Measurements from ENCODE around the gene IFIT3. TPM values are rescaled to one million over a fixed set of nuclear protein-coding genes. Genes with fewer than 3 reads are reported as not detected.
A peak's percentile ranks its signal among the peaks of the same experiment; 100 is the strongest.
"Not testable (repeated sequence)": the region's sequence is repeated elsewhere in the genome, so short reads cannot be mapped to it uniquely, and the experiment has no call there.

Gene IFIT3
- total RNA-seq, 1 donor from 2014 or later, result 3.2 TPM

DNA sequence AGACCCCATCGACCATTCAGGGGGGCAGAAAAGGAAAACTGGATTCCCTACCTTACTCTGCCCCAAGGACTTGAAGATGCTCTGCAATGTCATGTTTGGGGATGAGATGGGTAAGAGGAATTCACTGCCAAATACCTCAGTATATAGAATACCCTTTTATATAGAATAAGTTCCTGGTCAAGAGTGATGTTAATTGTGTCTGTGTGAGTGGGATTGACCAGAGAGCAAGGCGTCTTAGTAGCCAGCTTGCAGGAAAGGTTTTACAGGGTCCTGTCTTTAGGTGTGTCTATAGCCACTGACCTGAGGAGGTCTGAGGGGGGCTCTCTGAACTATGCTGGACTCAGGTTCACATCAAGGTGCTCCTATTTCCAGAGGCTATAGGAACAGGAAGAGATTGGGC lies 1.4 kb downstream of the IFIT3 start:
- Mint-ChIP-seq H3K4me3 (no peak overlapping the region), H3K27ac (peak overlapping the region; percentile 90), H3K27me3 (no peaks in the 10 kb centered on the region), H3K4me1 (peaks cover 70% of the 10 kb centered on the region), H3K36me3 (ENCODE audit: low read depth) (no peaks in the 10 kb centered on the region), H3K9me3 (no peaks in the 10 kb centered on the region)
- DNase-seq, result no peak
- ATAC-seq (ENCODE audit: low read depth), result no peak
- POLR2A ChIA-PET, result no interaction called here
- TF ChIP-seq, protein P1, sequence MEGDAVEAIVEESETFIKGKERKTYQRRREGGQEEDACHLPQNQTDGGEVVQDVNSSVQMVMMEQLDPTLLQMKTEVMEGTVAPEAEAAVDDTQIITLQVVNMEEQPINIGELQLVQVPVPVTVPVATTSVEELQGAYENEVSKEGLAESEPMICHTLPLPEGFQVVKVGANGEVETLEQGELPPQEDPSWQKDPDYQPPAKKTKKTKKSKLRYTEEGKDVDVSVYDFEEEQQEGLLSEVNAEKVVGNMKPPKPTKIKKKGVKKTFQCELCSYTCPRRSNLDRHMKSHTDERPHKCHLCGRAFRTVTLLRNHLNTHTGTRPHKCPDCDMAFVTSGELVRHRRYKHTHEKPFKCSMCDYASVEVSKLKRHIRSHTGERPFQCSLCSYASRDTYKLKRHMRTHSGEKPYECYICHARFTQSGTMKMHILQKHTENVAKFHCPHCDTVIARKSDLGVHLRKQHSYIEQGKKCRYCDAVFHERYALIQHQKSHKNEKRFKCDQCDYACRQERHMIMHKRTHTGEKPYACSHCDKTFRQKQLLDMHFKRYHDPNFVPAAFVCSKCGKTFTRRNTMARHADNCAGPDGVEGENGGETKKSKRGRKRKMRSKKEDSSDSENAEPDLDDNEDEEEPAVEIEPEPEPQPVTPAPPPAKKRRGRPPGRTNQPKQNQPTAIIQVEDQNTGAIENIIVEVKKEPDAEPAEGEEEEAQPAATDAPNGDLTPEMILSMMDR (IDR thresholded peaks at IDR 0.05), result no peak
- CTCF ChIA-PET, result no interaction called here
- intact Hi-C loops (cut with micrococcal nuclease), result no loop called here

DNA sequence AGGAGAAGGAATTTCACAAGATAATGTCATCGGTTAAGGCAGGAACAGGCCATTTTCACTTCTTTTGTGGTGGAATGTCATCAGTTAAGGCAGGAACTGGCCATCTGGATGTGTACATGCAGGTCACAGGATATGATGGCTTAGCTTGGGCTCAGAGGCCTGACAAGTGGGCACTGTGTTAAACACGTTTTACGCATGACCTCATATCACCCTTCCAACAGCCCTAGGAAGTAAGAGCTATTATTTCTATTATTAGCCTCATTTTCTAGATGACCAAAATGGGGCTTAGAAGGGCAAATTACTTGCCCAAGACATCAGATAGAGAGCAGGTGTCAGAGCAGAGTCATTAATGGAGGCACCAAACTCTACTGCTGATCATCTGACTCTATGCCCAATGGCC lies 2.2 kb downstream of the IFIT3 start:
- H3K9me3 Mint-ChIP-seq; ATAC-seq (ENCODE audit: low read depth); DNase-seq; CTCF ChIA-PET; H3K36me3 Mint-ChIP-seq (ENCODE audit: low read depth); POLR2A ChIA-PET; intact Hi-C loops (cut with micrococcal nuclease); H3K27me3 Mint-ChIP-seq; H3K4me3 Mint-ChIP-seq: not testable (repeated sequence)
- H3K4me1 Mint-ChIP-seq, result peaks cover 72% of the 10 kb centered on the region
- H3K27ac Mint-ChIP-seq, result peak overlapping the region; percentile 97

DNA sequence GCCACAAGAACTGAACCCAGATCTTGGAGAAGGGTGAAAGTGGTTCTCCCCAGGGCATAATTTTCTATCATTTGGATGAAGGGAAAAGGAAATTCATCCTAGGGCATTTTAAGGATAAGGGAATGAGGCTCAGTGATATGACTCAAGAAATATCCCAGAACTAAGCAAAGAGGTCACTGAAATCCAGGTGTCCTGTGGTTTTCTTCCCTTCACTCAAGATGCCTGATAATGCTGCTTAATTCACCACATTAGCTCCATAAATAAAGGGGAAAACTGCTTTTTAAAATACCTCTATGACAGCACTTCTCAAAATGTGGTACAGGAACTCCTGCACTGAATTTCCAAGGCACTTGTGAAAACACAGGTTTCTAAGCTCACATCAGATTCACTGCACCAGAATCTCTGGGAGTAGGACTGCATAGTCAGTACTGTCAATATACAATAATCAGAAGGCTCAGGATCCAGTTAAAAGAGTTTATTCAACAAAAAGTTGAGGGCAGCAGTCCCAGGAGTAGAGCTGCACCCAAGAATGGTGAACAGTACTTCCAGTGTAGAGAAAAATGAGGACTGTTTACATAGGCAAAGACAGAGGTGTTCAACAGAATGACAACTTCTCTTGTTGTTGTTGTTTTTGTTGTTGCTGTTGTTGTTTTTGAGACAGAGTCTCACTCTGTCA lies 2.9 kb downstream of the IFIT3 start:
- no peaks in the 10 kb centered on the region for H3K36me3 Mint-ChIP-seq (ENCODE audit: low read depth)
- peak overlapping the region; percentile 97 for H3K27ac Mint-ChIP-seq
- H3K4me1 Mint-ChIP-seq, result peaks cover 74% of the 10 kb centered on the region
- intact Hi-C loops (cut with micrococcal nuclease), result no loop called here
- H3K9me3 Mint-ChIP-seq, result no peaks in the 10 kb centered on the region
- POLR2A ChIA-PET, result interaction anchor here (0.6 kb wide), 1 partner anchor 46 kb away, joined by 4 read pairs; no protein-coding TSS in a partner anchor
- no peak overlapping the region for H3K4me3 Mint-ChIP-seq
- ATAC-seq (ENCODE audit: low read depth) (no peak), DNase-seq (no peak)
- TF ChIP-seq, protein P1 (IDR thresholded peaks at IDR 0.05), result no peak
- no peaks in the 10 kb centered on the region for H3K27me3 Mint-ChIP-seq
- CTCF ChIA-PET, result no interaction called here

DNA sequence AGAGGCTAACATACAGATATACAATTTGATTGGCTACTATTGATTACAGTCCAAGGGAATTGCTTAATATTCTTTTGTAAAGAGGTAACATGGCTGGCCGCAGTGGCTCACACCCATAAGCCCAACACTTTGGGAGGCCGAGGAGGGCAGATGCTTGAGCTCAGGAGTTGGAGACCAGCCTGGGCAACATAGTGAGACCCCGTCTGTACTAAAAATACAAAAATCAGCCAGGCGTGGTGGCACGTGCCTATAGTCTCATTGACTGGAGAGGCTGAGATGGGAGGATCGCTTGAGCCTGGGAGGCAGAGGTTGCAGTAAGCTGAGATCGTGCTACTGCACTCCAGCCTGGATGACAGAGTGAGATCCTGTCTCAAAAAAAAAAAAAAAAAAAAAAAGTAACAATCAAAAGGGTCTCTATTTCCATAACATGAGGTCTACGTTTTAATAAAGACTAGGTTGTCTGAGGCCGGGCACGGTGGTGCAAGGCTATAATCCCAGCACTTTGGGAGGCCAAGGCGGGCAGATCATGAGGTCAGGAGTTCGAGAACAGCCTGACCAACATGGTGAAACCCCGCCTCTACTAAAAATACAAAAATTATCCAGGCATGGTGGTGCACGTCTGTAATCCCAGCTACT lies 3.8 kb downstream of the IFIT3 start:
- Mint-ChIP-seq H3K4me1 (peaks cover 74% of the 10 kb centered on the region), H3K4me3 (peak overlapping the region; percentile 80), H3K27ac (peak overlapping the region; percentile 97)
- not testable (repeated sequence) for H3K27me3 Mint-ChIP-seq; H3K36me3 Mint-ChIP-seq (ENCODE audit: low read depth); ATAC-seq (ENCODE audit: low read depth); H3K9me3 Mint-ChIP-seq; DNase-seq
- ChIA-PET POLR2A (interaction anchor here (0.5 to 1.2 kb wide), 8 partner anchors 27 to 541 kb away, joined by 3 to 6 read pairs (median 3); partner anchors contain the start of genes FAS and IFIT5), CTCF (interaction anchor here (0.9 to 1.0 kb wide), 2 partner anchors 30 to 83 kb away, joined by 3 to 4 read pairs; partner anchors contain the start of genes IFIT2 and IFIT5)
- intact Hi-C loops (cut with micrococcal nuclease), result loop anchor here (1.0 kb wide), 3 partner anchors 30 to 83 kb away; partner anchors contain the start of genes IFIT5 and LIPA

DNA sequence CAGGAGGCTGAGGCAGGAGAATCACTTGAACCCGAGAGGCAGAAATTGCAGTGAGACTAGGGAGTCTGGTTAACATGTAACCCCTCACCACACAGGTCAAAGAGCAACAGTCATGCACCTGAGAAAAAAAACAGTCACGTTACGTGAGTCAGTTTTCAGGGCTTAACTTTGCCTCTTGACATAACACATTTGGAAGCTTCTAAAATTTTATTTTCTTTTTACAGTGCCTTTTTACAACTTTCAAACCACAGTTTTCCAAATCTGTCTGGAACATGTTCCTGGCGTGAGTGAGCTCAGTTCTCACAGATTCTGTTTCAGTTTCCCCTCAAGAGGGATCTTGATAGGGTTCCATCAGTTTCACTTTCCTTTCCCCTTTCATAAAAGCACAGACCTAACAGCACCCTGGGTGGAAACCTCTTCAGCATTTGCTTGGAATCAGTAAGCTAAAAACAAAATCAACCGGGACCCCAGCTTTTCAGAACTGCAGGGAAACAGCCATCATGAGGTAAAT lies 4.4 kb downstream of the IFIT3 start:
- Mint-ChIP-seq H3K27me3 (no peaks in the 10 kb centered on the region), H3K27ac (peak overlapping the region; percentile 97), H3K36me3 (ENCODE audit: low read depth) (no peaks in the 10 kb centered on the region), H3K4me3 (peak overlapping the region; percentile 80), H3K4me1 (peaks cover 69% of the 10 kb centered on the region), H3K9me3 (no peaks in the 10 kb centered on the region)
- intact Hi-C loops (cut with micrococcal nuclease), result loop anchor here (1.0 kb wide), 3 partner anchors 31 to 82 kb away; partner anchors contain the start of genes IFIT5 and LIPA
- ChIA-PET POLR2A (interaction anchor here (0.5 to 1.2 kb wide), 7 partner anchors 27 to 541 kb away, joined by 3 to 6 read pairs (median 3); partner anchors contain the start of genes FAS and IFIT5), CTCF (interaction anchor here (0.9 to 1.0 kb wide), 2 partner anchors 30 to 82 kb away, joined by 3 to 4 read pairs; partner anchors contain the start of genes IFIT2 and IFIT5)
- TF ChIP-seq, protein P1 (IDR thresholded peaks at IDR 0.05), result no peak
- DNase-seq (no peak), ATAC-seq (ENCODE audit: low read depth) (peak; percentile 46)

DNA sequence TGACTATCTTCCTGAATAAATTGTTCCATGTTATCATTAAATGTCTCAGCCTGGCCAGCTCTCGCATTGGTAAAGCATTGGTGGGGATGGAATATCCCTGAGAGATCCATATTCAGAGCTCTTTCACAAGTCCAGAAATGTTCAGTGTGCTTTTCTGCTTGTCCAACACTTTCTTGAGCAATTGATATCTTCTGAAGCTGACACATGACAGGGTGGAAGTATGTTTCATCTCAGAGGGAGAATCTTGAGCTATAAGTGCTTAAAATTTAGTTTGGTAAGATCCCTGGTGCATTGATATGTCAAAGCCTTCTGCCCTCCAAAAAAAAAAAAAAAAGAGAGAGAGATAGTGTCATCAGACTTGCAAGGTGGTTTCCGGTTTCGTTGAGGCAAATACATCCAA lies 7.4 kb downstream of the IFIT3 start:
- H3K27ac Mint-ChIP-seq, result peak overlapping the region; percentile 24
- H3K4me3 Mint-ChIP-seq, result no peak overlapping the region

More for the DNA sequence above, 7.4 kb downstream of the IFIT3 start:
- ChIA-PET POLR2A (interaction anchor here (0.7 to 0.9 kb wide), 5 partner anchors 12 to 79 kb away, joined by 3 to 8 read pairs (median 4); partner anchors contain the start of gene IFIT5), CTCF (no interaction called here)
- H3K9me3 Mint-ChIP-seq, result no peaks in the 10 kb centered on the region
- peaks cover 24% of the 10 kb centered on the region for H3K36me3 Mint-ChIP-seq (ENCODE audit: low read depth)
- DNase-seq, result no peak
- no peak for ATAC-seq (ENCODE audit: low read depth)
- H3K27me3 Mint-ChIP-seq, result no peaks in the 10 kb centered on the region
- TF ChIP-seq, protein P1 (IDR thresholded peaks at IDR 0.05), result no peak
- intact Hi-C loops (cut with micrococcal nuclease), result no loop called here
- H3K4me1 Mint-ChIP-seq, result peaks cover 41% of the 10 kb centered on the region
